ENCODE data around the gene LHPP.

GRCh38 chr10:124656541-124656940 lies 194.9 kb downstream of the LHPP start:
- TF ChIP-seq POLR2AphosphoS5 (IDR thresholded peaks at IDR 0.05; ENCODE audit: borderline replicate concordance, low read depth, low read length) (no peak), EZH2 (IDR thresholded peaks at IDR 0.05) (no peak)

Data from SK-N-MC (cell line).